Suprapubic skin (tissue), 3 donors: ENCODE data around the gene DOCK8.

ENCODE experiments used
- CTCF ChIP-seq, 2 donors: fragments of 200-600 bp in 1 of 2; fragments of 450-650 bp in 1 of 2; sonication (generic) in 1 of 2; IDR thresholded peaks; one replicate each; pipeline ENCODE4 v1.5.1; 2016 to 2019; ENCODE audit warnings: antibody characterized with exemption in 2 of 2, mild to moderate bottlenecking in 1 of 2, moderate library complexity in 1 of 2
- EP300 ChIP-seq: sonication (generic); formaldehyde crosslinking; IDR thresholded peaks from one replicate; pipeline ENCODE4 v1.6.1; 2017; ENCODE audit warnings: antibody characterized with exemption
- POLR2A ChIP-seq, 2 donors: fragments of 450-650 bp; IDR thresholded peaks; one replicate each; pipeline ENCODE4 v1.6.1; 2017; ENCODE audit warnings: antibody characterized with exemption in 2 of 2, mild to moderate bottlenecking in 2 of 2, moderate library complexity in 2 of 2

DNA sequence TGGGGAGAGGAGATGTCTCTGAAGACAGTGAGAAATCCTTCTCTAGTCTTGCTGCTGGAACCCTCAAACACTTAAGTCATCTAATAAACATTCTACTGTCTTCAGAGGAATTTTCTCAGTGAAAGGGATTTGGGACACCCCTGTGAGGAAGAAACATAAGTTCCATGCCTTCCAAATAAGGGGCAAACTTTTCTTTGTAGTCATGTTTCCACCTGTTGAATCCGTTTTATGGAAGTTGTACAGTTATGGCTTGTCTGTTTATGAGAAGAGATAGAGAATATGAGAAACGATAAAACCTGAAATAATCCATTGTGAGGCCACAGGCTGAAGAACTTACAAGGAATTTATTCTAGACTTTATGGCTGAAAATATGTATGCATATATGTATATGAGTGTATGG lies 49.6 kb downstream of the DOCK8 start:
- TF ChIP-seq CTCF (IDR thresholded peaks at IDR 0.05) (no peak), POLR2A (IDR thresholded peaks at IDR 0.05) (no peak), EP300 (no peak)
